ENCODE data around the gene GNB5.
A peak's percentile ranks its signal among the peaks of the same experiment; 100 is the strongest.

Gene GNB5

GRCh38 chr15:52236013-52236412 lies 44.8 kb upstream of the GNB5 start:
- no peak for TF ChIP-seq CTCF (IDR thresholded peaks at IDR 0.05; ENCODE audit: low read depth, low read length, poor library complexity, severe bottlenecking)
- TF ChIP-seq EZH2phosphoT487 (IDR thresholded peaks at IDR 0.05; ENCODE audit: borderline replicate concordance, low read length): no peak
- H4K20me1 ChIP-seq (ENCODE audit: control insufficient read depth, insufficient read depth, low read depth, low read length): no peaks in the 10 kb centered on the region
- peaks cover 10% of the 10 kb centered on the region for H3K36me3 ChIP-seq (ENCODE audit: control insufficient read depth, low read length)
- no peaks in the 10 kb centered on the region for H3K9me2 ChIP-seq (replicated peaks; ENCODE audit: control insufficient read depth, low read length)
- H3K79me2 ChIP-seq (ENCODE audit: control insufficient read depth, low read length): peaks cover 4% of the 10 kb centered on the region; the same call in 1 of the 2 replicates
- peaks cover 42% of the 10 kb centered on the region for H3F3A ChIP-seq (ENCODE audit: control insufficient read depth, insufficient read depth)
- no peaks in the 10 kb centered on the region for H3K27me3 ChIP-seq (ENCODE audit: control insufficient read depth, low read length)
- no peaks in the 10 kb centered on the region for H3K9me3 ChIP-seq (ENCODE audit: control insufficient read depth, insufficient read depth, low read length)
- peak overlapping the region; percentile 98 for H3K27ac ChIP-seq (ENCODE audit: low read depth, low read length)
- peak overlapping the region; percentile 93 for H3K4me2 ChIP-seq (ENCODE audit: low read length)
- H3K4me3 ChIP-seq (ENCODE audit: low read length): peak overlapping the region; percentile 70
- peaks cover 57% of the 10 kb centered on the region for H3K4me1 ChIP-seq (ENCODE audit: control insufficient read depth, low read length)

GRCh38 chr15:52234596-52235541 lies 43.7 kb upstream of the GNB5 start:
- H3K4me1 ChIP-seq (ENCODE audit: control insufficient read depth, low read length): peaks cover 68% of the 10 kb centered on the region

GRCh38 chr15:52233405-52233804 lies 42.2 kb upstream of the GNB5 start:
- Histone ChIP-seq H4K20me1 (ENCODE audit: control insufficient read depth, insufficient read depth, low read depth, low read length) (no peaks in the 10 kb centered on the region), H3K27ac (ENCODE audit: low read depth, low read length) (peak overlapping the region; percentile 98), H3K4me2 (ENCODE audit: low read length) (peak overlapping the region; percentile 93), H3K9me2 (replicated peaks; ENCODE audit: control insufficient read depth, low read length) (no peaks in the 10 kb centered on the region), H3K4me1 (ENCODE audit: control insufficient read depth, low read length) (peaks cover 83% of the 10 kb centered on the region), H3K9me3 (ENCODE audit: control insufficient read depth, insufficient read depth, low read length) (no peaks in the 10 kb centered on the region), H3K36me3 (ENCODE audit: control insufficient read depth, low read length) (peaks cover 16% of the 10 kb centered on the region), H3F3A (ENCODE audit: control insufficient read depth, insufficient read depth) (peaks cover 49% of the 10 kb centered on the region), H3K79me2 (ENCODE audit: control insufficient read depth, low read length) (peaks cover 12% of the 10 kb centered on the region), H3K4me3 (ENCODE audit: low read length) (peak overlapping the region; percentile 70), H3K27me3 (ENCODE audit: control insufficient read depth, low read length) (no peaks in the 10 kb centered on the region)
- TF ChIP-seq CTCF (IDR thresholded peaks at IDR 0.05; ENCODE audit: low read depth, low read length, poor library complexity, severe bottlenecking) (no peak), EZH2phosphoT487 (IDR thresholded peaks at IDR 0.05; ENCODE audit: borderline replicate concordance, low read length) (no peak)

More at GRCh38 chr15:52234596-52235541, 43.7 kb upstream of the GNB5 start:
- TF ChIP-seq CTCF (IDR thresholded peaks at IDR 0.05; ENCODE audit: low read depth, low read length, poor library complexity, severe bottlenecking) (no peak), EZH2phosphoT487 (IDR thresholded peaks at IDR 0.05; ENCODE audit: borderline replicate concordance, low read length) (no peak)
- Histone ChIP-seq H3K9me2 (replicated peaks; ENCODE audit: control insufficient read depth, low read length) (no peaks in the 10 kb centered on the region), H3K9me3 (ENCODE audit: control insufficient read depth, insufficient read depth, low read length) (no peaks in the 10 kb centered on the region), H4K20me1 (ENCODE audit: control insufficient read depth, insufficient read depth, low read depth, low read length) (no peaks in the 10 kb centered on the region), H3K36me3 (ENCODE audit: control insufficient read depth, low read length) (peaks cover 11% of the 10 kb centered on the region), H3F3A (ENCODE audit: control insufficient read depth, insufficient read depth) (peaks cover 42% of the 10 kb centered on the region), H3K27me3 (ENCODE audit: control insufficient read depth, low read length) (no peaks in the 10 kb centered on the region), H3K27ac (ENCODE audit: low read depth, low read length) (peak overlapping the region; percentile 98), H3K4me2 (ENCODE audit: low read length) (peak overlapping the region; percentile 93), H3K79me2 (ENCODE audit: control insufficient read depth, low read length) (peaks cover 6% of the 10 kb centered on the region), H3K4me3 (ENCODE audit: low read length) (peak overlapping the region; percentile 70)
